Gastrocnemius medialis (tissue), 4 donors: ENCODE measurements around the gene GPR61.
A peak's percentile ranks its signal among the peaks of the same experiment; 100 is the strongest.

ENCODE experiments used
- CTCF ChIP-seq, 5 experiments: fragments of 450-650 bp in 3 of 5; fragments of 200-600 bp in 2 of 5; sonication (generic) in 2 of 5; IDR thresholded peaks in 4 of 5; conservative IDR thresholded peaks in 1 of 5; 1 replicate in 4 of 5; 2 replicates in 1 of 5; pipeline ENCODE4 v1.5.1; 2016 to 2019; ENCODE audit warnings: antibody characterized with exemption in 5 of 5, mild to moderate bottlenecking in 3 of 5, moderate library complexity in 3 of 5
- POLR2A ChIP-seq, 2 donors: fragments of 450-650 bp; IDR thresholded peaks; one replicate each; pipeline ENCODE4 v1.6.1; 2017; ENCODE audit warnings: antibody characterized with exemption in 2 of 2, mild to moderate bottlenecking in 2 of 2, moderate library complexity in 2 of 2

- TF ChIP-seq CTCF (IDR thresholded peaks at IDR 0.05 in 4 of 5, conservative IDR thresholded peaks at IDR 0.05 in 1 of 5) (peak; percentile 90 to 98 (median 95)), POLR2A (IDR thresholded peaks at IDR 0.05) (peak; percentile 19 to 46)
These were observed 45.7 kb upstream of the GPR61 start, which contains the start of gene CYB561D1 for GRCh38 chr1:109493805-109494539.
